GM21619 (cell line): ENCODE data around the gene SDHD.

Source experiments
- ATAC-seq: cut with Tn5 transposase; IDR thresholded peaks from one replicate; pipeline ENCODE4 v1.9.1; 2021; ENCODE audit not compliant: unreplicated experiment

SDHD gene

DNA sequence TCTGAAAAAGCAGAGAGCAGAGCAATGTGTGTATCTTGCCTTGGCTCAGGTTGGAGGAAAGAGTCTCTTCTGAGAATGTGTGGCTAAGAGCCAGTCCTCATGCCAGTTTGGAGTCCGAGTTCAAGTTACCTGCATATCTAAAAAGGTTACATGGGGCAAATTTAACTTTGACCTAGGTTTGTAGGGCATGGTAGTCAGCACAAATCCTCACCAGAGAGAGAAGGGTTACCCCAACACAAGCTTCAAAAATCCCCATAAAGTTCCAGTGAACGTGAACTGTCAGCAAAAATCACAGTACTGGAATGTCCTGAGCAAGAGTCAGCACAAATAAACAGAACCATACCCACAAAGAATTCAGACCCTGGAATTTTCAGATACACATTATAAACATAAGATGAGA, 13.8 kb downstream of the SDHD start:
- ATAC-seq, result no peak

DNA sequence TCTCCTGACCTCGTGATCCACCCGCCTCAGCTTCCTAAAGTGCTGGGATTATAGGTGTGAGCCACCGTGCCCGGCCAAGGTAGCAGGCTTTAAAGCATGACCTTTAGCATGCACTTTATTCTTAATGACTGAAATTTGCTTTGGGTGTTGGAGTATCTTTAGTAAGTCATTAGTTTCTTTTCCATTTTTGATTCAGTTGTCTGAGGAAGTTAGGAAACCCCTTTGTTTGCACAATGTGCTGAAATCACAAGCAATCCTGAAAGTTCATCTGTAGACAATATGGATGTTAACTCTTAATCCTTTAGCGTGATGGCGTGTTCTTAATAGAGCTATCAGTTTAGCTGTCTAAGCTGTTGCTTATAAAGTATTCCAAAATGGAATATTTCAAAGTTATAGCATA, 16.8 kb downstream of the SDHD start:
- ATAC-seq, result no peak

GRCh38 chr11:112106070-112106469, 19.4 kb downstream of the SDHD start:
- ATAC-seq, result no peak

DNA sequence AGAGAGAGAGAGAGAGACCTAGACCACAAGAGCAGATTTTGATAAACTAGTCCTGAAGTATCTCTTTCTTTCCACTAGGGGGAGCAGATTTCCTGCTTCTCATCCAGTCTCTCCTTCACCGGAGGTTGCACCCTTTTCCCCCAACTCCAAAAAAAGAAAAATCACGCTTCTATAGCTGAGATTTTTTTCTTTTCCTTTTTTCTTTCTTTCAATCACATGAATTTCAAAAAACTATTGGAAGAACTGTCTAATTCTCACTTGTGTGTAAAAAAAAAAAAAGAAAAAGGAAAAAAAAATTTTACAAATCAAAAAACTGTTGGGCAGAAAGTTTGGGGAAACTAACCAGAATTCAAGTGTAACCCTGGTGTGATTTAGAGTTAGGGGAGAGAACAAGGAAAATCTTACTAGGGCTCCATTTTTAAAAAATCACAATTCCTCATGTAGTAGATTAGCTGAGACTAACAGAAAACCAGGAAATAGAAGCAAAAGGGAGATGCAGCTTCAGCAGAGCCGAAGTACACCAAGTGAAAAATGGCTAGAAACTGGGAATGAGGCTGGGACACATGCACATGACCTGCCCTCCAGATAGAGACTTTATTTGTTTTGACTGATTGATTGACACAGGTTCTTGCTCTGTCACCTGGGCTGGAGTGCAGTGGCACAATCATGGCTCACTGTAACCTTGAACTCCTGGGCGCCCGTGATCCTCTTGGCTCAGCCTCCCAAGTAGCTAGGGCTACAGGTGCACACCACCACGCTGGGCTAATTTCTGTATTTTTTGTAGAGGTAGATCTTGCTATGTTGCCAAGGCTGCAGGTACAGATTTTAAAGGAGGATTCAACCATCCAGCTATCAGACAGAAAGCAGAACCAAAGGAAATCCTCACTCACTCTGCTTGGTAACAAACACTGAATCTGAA, 27.1 kb downstream of the SDHD start:
- no peak for ATAC-seq

DNA sequence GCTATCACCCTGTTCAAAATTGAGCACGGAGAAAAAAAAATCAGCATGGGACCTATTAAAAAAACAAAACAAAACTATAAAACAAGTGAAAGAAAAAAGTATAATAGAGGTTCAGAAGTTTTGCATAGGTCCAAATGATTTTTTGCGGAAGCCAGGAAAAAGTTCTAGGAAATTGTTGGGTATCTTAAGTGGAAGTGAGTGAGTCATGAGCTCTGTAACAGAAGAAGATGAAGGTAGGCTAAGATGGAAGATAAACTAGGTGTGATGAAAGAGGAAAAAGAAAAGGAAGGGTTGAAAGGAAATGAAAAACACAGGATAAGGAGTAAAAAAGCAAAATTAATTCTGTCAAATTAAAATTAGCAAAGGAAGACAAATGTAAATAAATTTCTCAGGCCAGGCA, 27.8 kb downstream of the SDHD start:
- ATAC-seq, result no peak

DNA sequence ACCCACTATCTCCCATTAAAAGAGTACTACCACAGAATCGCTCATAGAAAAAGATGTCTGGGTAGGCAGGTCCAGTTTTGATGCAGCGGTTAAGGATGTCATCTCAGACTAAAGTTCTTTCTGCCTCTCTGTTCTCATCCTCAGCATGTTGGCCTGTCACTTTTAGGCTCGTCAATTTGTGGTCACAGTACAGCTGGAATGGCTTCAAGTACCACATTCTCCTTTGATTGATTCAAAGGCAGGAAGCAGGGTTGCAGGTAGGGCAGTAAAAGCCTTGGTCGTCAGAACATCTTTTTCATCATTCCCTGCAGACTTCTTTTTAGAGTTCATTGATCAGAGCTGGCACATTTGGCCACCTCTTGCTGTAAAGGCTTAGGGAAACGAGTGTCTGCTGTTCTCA, 28.7 kb downstream of the SDHD start:
- no peak for ATAC-seq

DNA sequence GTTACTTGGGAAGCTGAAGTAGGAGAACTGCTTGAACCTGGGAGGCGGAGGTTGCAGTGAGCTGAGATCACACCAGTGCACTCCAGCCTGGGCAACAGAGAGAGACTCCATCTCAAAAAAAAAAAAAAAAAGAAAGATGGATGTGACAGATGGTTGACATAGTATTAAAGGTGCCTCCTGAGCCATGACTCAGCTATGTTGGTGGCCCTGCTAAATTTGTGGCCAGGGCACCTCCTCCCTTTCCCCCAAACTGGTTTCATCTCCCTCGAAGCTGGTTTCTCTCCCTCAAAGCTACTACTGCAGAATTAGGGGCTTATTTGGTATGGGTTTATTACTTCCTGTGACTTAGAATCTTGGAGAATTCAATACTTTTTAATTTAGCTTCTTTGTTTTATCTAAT, 31.5 kb downstream of the SDHD start:
- ATAC-seq, result no peak

- ATAC-seq, result no peak
Measured at GRCh38 chr11:112121981-112122615, 35.4 kb downstream of the SDHD start.

- ATAC-seq, result no peak
Measured at GRCh38 chr11:112123129-112123528, 36.5 kb downstream of the SDHD start.

GRCh38 chr11:112127056-112127455, 40.4 kb downstream of the SDHD start:
- no peak for ATAC-seq

- ATAC-seq, result no peak
Measured at GRCh38 chr11:112128483-112129121, 41.9 kb downstream of the SDHD start.

DNA sequence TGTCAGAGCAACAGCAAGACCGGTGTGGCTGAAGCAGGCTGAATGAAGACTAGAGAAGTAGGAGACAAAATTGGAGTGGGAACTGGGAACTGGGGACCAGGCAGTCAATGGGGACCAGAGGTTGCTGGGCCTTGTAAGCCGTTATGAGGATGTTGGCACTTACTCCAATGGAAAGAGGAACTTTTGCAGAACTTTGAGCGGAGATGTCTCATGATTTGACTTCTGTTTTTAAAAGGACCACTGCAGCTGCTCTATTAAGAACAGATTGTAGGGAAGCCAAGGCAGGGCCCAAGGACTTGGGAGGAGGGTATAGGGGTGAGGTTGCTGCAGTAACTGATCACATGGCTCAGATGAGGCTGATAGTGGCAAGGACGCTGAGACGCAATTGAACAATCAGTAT, 43.0 kb downstream of the SDHD start:
- ATAC-seq, result no peak

- no peak for ATAC-seq
Measured at GRCh38 chr11:112132737-112133136, 46.1 kb downstream of the SDHD start.

DNA sequence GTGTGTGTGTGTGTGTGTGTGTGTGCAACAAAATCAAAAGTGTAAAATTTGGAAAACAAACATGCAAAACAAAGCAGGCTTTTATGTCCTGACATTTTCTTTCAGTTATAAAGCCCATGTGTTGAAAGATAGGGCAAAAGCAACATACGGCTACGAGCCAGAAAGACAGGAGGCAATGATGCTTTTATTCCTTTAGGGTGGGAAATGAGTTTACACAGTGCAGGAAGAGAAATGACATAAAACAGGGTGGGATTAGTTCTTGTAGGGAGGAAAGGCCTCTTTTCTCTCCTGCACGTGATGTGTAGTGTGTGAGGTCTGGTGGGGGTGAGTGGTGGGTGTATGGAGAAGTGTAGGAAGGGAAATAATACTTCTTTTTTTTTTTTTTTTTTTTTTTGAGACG, 47.8 kb downstream of the SDHD start:
- ATAC-seq, result no peak

DNA sequence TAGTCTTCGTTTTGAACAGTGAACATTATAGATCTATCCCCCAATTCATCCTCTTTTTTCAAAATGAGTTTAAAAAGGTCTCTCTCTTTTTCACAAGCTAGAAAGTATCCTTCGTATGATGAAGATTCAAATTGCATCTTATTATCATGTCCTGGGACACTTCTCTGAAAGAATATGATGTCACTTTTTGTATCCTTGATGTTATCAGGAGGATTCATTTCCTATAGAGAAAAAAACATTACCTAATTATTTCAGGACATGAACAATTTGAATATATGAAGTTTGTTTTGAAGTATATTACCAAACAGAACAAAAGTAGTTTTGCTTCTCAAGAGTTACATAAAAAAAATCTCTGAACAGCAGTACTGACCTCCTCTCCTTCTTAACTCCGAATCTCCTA, 56.9 kb downstream of the SDHD start:
- no peak for ATAC-seq
